ES-I3 (cell line): ENCODE measurements around the gene SRD5A1.
A peak's percentile ranks its signal among the peaks of the same experiment; 100 is the strongest.

Experiments used
- H3K36me3 ChIP-seq: 2 replicates; pipeline ENCODE4 v1.6.1; 2013; ENCODE audit warnings: mild to moderate bottlenecking, low read length, control low read depth, moderate library complexity; ENCODE audit not compliant: insufficient read depth
- H3K4me1 ChIP-seq: 2 replicates; pipeline ENCODE4 v1.6.1; 2013; ENCODE audit warnings: mild to moderate bottlenecking, control low read depth, low read length; ENCODE audit not compliant: insufficient read depth
- H3K9ac ChIP-seq: 2 replicates; pipeline ENCODE4 v1.6.1; 2013; ENCODE audit warnings: low read depth, mild to moderate bottlenecking, low read length, moderate library complexity
- H3K9me3 ChIP-seq: 2 replicates; pipeline ENCODE4 v1.6.1; 2013; ENCODE audit warnings: mild to moderate bottlenecking, low read length, moderate library complexity; ENCODE audit not compliant: control insufficient read depth, insufficient read depth

SRD5A1 gene, protein sequence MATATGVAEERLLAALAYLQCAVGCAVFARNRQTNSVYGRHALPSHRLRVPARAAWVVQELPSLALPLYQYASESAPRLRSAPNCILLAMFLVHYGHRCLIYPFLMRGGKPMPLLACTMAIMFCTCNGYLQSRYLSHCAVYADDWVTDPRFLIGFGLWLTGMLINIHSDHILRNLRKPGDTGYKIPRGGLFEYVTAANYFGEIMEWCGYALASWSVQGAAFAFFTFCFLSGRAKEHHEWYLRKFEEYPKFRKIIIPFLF

DNA sequence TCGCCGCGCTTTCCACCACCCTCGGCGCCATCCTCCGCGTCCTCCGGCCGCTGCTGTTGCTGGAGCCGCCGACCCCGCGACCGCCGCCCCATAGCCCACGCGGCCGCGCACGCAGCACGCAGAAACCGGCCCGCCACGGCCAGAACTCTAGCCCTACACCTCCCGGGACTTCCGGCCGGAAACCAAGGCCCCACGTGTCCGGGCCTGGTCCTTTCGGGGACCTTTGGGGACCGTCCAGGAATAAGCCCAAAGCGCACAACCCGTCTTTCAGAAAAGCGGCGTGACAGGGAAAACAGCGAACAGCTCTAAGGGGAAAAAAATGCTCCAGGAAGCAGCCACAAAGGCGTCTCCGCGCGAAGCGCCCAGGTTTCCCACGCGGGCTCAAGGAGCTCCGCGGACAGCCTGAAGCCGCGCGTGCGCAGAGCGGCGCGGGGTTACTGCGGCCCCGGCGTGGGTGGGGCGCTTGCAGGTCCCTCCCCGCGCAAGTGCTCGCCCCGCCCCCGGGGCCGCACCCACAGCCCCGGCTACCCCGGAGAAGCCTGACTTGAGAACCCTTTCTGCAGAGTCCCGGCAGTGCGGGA, at the start of gene SRD5A1, which contains the start of gene NSUN2:
Gene SRD5A1 (plus strand): TSS at position 553 of the 581 bp plus-strand sequence. CDS start 137 bp downstream, outside the sequence.
Gene NSUN2 (minus strand): TSS at position 157 of the 581 bp plus-strand sequence. CDS start 65 bp downstream, at position 92.
- H3K4me1 ChIP-seq = peaks cover 3% of the 10 kb centered on the region; the same call in 1 of the 2 replicates
- H3K9ac ChIP-seq = peak within 1 kb of the TSS; percentile 70
- no peaks in the 10 kb centered on the region for H3K9me3 ChIP-seq
- H3K36me3 ChIP-seq = peaks cover 15% of the 10 kb centered on the region

DNA sequence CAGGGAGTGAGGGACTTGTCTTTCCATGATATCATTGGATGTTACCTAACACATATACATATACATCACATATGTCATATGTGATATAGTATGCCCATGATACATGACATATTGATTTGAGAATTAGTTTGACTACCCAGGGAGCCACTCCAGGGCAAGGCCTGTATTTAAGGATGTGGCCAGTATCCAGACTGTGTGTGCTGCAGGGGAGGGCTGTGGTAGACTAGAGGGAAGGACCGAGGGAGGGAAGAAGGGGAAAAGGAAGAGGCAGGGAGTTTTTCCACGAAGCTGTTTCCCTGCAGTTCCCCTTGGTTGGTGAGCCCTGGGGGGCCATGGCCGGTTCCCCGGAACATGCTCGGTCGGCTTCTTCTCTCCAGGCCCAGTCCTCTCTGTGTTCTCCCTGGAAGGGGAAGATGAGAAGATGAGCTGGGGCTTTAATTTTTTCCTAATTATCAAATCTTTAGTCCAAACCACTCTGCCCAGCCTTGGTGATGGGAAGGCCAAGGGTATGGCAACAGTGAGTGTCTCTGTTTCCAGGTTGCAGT, 49.1 kb upstream of the SRD5A1 start:
- Histone ChIP-seq H3K36me3 (no peaks in the 10 kb centered on the region), H3K4me1 (peaks cover 6% of the 10 kb centered on the region; the same call in 1 of the 2 replicates), H3K9me3 (no peaks in the 10 kb centered on the region), H3K9ac (no peak overlapping the region; the same call in 1 of the 2 replicates)

DNA sequence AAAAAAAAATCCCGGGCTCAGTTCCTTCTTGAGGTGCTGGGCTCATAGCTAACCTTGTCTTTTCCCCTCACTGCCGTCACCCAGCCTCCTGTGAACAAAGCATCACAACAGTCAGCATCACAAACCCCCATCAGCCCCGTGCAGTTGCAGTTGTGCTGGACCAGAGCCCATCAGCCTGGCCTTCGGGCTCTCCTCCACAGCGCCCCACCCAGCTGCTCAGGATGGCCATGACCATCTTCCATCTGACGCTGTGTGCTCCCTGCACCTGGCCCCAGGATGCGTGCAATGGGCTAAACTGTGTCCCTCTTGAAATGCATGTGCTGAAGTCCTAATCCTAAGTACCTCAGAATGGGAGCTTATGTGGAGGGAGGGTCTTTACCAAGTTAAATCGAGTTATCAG, 48.5 kb upstream of the SRD5A1 start:
- Histone ChIP-seq H3K4me1 (peaks cover 6% of the 10 kb centered on the region; the same call in 1 of the 2 replicates), H3K9me3 (no peaks in the 10 kb centered on the region)

DNA sequence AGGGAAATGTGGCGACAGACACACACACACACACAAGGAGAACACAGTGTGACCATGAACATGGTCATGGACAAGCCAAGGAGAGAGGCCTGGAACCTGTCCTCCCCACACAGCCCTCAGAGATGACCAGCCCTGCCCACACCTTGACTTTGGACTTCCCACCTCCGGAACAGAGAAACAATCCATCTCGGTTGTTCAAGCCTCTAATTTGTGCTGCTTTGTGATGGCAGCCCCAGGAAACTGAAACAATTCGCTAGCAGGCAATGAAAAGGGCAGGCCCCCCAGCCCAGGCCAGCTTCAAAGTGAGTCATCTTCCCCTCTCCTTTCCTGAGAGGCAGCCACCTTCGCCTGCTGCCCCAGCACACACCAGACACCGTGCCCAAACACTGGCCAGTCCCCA, 48.1 kb upstream of the SRD5A1 start:
- Histone ChIP-seq H3K4me1 (peaks cover 6% of the 10 kb centered on the region; the same call in 1 of the 2 replicates), H3K36me3 (no peaks in the 10 kb centered on the region), H3K9ac (no peak overlapping the region)

More for the DNA sequence above, 48.5 kb upstream of the SRD5A1 start:
- Histone ChIP-seq H3K36me3 (no peaks in the 10 kb centered on the region), H3K9ac (no peak overlapping the region)

DNA sequence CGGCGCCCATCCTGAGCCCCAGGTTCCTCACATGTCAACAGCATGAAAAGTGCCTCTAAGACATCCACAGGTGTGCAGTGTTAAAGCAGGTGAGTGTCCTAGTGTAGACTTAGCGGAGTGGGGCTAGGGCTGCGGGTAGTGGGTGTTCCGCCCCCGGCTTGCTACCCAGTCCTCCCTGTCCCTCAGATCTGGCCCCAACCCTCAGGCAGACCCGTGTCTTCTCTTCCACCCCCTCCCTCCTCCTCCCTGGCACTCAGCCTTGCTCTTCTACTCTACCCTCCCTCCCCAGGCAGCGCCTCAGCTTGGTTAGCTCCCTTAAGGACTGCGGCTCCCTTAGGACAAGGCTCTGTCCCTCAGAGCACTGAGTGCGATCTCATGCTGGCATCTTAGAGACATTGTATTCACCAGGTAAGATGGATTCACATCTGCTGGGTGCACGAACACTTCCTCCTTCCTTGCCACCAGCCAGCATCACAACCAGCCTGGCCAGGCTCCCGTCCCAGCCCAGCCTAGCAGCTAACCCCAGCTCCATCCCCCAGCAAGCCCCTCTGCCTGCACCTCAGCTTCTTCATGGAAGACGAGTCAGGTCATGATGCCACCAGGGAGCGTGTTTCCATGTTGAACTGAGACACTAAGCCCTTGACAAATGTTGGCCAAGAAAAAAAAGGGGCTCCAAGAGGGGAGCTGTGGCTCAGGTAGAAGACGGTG, 47.1 kb upstream of the SRD5A1 start:
- Histone ChIP-seq H3K36me3 (no peaks in the 10 kb centered on the region), H3K9me3 (no peaks in the 10 kb centered on the region), H3K9ac (no peak overlapping the region), H3K4me1 (peaks cover 6% of the 10 kb centered on the region; the same call in 1 of the 2 replicates)

More for the DNA sequence above, 48.1 kb upstream of the SRD5A1 start:
- no peaks in the 10 kb centered on the region for H3K9me3 ChIP-seq

DNA sequence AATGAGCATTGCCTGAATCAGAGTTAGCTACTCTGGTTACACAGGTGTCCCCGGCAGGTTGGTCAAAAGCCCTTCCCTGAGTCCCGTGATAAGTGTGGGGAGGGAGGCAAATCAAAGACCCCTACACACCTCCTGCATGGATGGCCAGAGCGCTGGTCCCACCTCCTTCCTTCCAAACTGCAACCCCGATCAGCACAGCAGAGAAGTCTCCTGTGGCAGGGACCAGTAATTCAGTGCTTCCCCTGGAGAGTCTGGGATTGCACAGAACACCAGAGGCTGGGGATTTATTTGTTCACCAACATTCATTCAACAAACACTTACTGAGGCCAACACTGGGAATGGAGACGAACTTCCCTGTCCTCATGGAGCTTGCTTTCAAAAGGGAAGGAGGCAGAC, 46.6 kb upstream of the SRD5A1 start:
- H3K4me1 ChIP-seq = peaks cover 6% of the 10 kb centered on the region; the same call in 1 of the 2 replicates
- H3K9me3 ChIP-seq = no peaks in the 10 kb centered on the region
- no peaks in the 10 kb centered on the region for H3K36me3 ChIP-seq
- no peak overlapping the region for H3K9ac ChIP-seq

DNA sequence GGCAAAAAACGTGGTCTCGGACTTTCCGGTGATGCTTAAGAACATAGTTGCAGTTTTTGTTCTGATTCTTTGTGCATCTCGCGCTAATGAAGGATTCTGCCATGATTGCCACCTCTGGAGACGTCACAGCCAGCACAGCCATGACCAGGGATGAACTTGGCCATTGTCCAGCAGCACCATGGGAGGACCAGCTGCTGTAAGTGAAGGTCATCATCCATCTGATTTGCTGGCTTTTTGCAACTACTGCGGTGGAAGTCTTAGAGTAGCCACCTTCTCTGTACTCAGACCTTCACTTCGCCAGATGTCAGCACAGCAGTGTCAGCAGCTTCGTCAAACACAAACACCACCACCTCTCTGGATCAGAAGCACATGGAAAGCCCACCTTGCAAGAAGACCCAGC, 46.1 kb upstream of the SRD5A1 start:
- H3K9ac ChIP-seq = no peak overlapping the region
- H3K9me3 ChIP-seq = no peaks in the 10 kb centered on the region
- H3K36me3 ChIP-seq = no peaks in the 10 kb centered on the region
- peaks cover 6% of the 10 kb centered on the region; the same call in 1 of the 2 replicates for H3K4me1 ChIP-seq

DNA sequence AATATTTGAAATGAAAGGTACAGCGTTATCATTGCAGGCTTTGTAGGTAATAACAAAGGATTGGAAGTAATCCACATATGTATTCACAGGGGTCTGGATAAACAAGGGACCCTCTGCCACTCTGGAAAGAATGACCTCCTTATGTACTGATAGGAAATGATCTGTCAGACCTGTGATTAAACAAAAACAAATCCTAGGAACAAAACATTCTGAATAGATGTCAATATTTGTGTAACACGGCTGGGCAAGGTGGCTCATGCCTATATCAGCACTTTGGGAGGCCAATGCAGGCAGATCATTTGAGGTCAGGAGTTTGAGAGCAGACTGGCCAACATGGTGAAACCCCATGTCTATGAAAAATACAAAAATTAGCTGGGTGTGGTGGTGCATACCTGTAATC, 42.7 kb upstream of the SRD5A1 start:
- H3K9ac ChIP-seq = no peak overlapping the region
- H3K9me3 ChIP-seq = no peaks in the 10 kb centered on the region; the same call in 1 of the 2 replicates
- no peaks in the 10 kb centered on the region for H3K36me3 ChIP-seq
- H3K4me1 ChIP-seq = 0 out of 2 replicates have a peak, but pooled peaks cover 2% of the 10 kb centered on the region

DNA sequence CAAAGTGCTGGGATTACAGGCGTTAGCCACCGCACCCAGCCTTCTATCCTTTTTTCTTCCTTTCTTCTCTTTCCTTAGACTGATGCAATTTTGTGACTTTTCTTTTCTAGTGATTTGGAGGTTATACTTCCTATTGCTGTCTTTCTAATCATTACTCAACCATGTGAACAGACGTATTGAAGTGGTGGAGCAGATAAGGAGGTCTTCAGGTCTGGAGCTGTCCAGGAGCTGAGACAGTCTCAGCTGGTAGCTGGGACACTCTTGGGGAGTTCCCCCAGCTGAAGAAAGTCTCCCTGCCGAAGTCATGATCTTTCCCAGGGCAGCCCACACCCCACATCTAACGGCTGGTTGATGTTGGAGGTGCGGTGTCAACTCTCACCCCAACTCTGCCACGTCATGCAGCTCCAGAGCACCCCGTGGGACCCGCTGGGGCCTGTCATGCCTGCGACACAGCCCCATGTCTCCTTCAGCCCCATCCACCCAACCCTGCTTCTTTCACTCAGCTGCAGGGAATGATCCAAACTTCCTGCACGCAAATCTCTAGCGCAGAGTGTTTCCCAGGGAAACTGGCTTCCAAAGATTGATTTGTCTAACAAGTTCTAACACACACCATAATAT, 41.5 kb upstream of the SRD5A1 start:
- Histone ChIP-seq H3K36me3 (no peaks in the 10 kb centered on the region), H3K4me1 (no peaks in the 10 kb centered on the region), H3K9me3 (no peaks in the 10 kb centered on the region; the same call in 1 of the 2 replicates), H3K9ac (no peak overlapping the region)

DNA sequence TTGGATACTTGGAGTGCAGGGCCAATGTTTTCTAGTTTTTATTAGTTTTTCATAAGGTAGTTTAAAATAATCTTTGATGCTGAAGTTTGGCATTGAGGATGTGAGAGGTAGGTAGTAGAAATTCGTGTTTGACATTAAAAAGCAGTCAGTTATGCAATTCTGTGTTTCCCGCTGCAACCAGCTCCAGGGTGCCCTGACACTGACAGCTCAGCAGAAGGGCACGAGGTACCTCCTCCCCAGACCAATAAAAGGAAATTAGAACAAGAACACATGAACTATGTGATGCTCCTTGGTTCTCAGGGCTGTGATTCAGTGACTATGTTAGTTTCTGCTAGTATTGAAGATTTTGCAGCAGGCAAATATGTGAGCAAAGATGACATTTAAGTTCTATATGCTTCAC, 40.6 kb upstream of the SRD5A1 start:
- H3K9me3 ChIP-seq = no peaks in the 10 kb centered on the region; the same call in 1 of the 2 replicates
- H3K4me1 ChIP-seq = no peaks in the 10 kb centered on the region
- H3K9ac ChIP-seq = no peak overlapping the region
- H3K36me3 ChIP-seq = no peaks in the 10 kb centered on the region

DNA sequence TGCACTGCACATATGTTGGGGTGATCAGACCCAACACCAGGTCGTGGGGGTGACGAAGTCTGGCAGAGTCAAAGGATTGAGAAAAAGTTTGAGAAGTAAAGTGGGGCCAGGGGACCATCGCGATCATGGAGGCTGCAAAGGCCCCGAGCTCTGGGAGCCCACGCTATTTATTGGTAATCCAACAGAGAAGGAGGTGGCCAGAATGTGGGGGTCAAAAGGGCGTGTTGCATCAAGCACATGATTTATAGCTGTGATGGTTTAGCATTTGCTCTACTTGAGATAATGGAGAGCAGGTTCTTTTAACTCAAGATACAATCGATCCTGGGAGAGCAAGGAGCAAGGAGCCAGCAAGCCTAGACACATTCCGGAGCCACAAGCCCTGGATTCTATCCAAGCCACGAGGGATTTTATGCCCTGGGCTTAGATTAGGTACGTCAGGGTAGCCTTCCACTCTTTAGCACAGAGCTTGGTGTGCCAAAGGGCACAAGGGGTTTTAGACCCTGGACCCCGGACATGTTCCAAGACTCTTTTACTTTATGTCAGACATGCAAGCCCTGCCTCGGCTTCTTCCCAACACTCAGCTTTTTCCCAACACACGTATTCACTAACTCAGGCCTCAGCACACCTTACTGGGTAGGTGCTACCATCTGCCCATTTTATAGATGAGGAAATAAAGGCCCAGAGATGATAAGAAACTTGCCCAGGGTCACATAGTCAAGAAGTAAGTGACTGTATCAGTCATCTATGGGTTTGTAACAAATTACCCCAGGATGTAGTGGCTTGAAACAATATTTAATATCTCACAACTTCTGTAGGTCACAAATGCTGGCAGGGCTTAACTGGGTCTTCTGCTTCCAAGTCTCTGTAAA, 39.9 kb upstream of the SRD5A1 start:
- H3K9me3 ChIP-seq = no peaks in the 10 kb centered on the region; the same call in 1 of the 2 replicates
- no peaks in the 10 kb centered on the region for H3K4me1 ChIP-seq
- peaks cover 1% of the 10 kb centered on the region; the same call in 1 of the 2 replicates for H3K36me3 ChIP-seq
- no peak overlapping the region for H3K9ac ChIP-seq

DNA sequence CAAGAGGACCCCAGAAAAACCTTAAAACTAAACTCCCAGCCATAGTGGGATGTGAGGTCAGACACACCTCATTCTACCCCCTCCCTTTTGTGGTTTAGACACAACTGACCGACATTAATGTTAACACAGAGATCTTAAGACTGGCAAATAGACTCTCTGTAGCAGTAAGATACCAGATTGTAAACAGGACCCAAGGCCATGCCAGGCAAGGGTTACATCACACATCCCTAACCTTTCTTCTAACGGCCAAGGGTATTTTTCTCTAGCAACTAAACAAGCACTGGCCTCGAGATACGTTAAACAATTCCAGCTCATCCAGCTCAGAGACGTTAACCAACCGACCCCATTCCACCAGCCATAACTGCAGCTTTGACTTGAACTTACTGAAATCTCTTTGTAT, 39.2 kb upstream of the SRD5A1 start:
- H3K36me3 ChIP-seq = peaks cover 3% of the 10 kb centered on the region; the same call in 1 of the 2 replicates
- no peaks in the 10 kb centered on the region; the same call in 1 of the 2 replicates for H3K9me3 ChIP-seq
- H3K9ac ChIP-seq = no peak overlapping the region
- H3K4me1 ChIP-seq = no peaks in the 10 kb centered on the region

DNA sequence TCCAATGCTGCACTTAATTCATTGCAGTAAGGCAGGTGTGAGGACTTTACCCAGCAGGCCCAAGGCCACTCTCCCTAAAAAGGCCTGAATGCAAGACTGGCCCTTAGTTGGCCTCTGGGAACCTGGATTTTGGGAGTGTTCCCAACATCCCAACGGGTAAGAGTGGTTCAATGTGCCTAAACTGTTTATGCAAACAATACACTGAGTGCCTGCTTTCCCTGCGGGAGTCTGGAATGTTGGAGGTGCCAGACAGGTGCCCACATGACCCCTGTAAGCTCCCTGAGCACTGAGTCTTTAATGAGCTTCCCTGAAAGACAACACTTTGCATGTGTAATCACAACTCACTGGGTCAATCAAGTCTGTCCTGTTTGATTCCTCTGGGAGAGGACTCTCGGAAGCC, 37.8 kb upstream of the SRD5A1 start:
- H3K36me3 ChIP-seq = peaks cover 3% of the 10 kb centered on the region; the same call in 1 of the 2 replicates
- no peak overlapping the region for H3K9ac ChIP-seq
- H3K9me3 ChIP-seq = no peaks in the 10 kb centered on the region; the same call in 1 of the 2 replicates
- H3K4me1 ChIP-seq = no peaks in the 10 kb centered on the region
